H1 (cell line): ENCODE measurements around the gene UNC13D. TPM values are rescaled to one million over a fixed set of nuclear protein-coding genes. Genes with fewer than 3 reads are reported as not detected.

Experiments used
- CTCF ChIA-PET: fragments of 300-600 bp; sonication (Branson Sonifier 250); formaldehyde crosslinking; loops from one replicate; lab custom pipeline; 2021; ENCODE audit not compliant: partially characterized antibody; lab: Charles Lee
- POLR2A ChIA-PET: fragments of 300-600 bp; sonication (Branson Sonifier 250); formaldehyde crosslinking; loops from one replicate; lab custom pipeline; 2021; ENCODE audit warnings: inconsistent platforms; ENCODE audit not compliant: partially characterized antibody; lab: Charles Lee
- DNase-seq, 2 experiments: peaks; one replicate each; pipeline versions ENCODE4 v3.0.0 to v3.0.0-alpha.2; 2010 to 2022; ENCODE audit warnings: low spot score in 2 of 2, low read depth in 1 of 2, mixed read lengths in 1 of 2
- FAIRE-seq: peaks from 2 replicates; lab custom pipeline; 2011; peaks lifted over from hg19 to GRCh38; lab: Jason Lieb, UNC
- H2AFZ ChIP-seq: 2 replicates; pipeline ENCODE4 v1.8.1; 2012; ENCODE audit warnings: low read length, inconsistent platforms
- H2AK5ac ChIP-seq: 2 replicates; pipeline ENCODE4 v1.6.1; 2013; ENCODE audit warnings: low read depth, low read length
- H2BK120ac ChIP-seq: replicated peaks from 2 replicates; pipeline ENCODE3; 2013; ENCODE audit warnings: low read depth, low read length, inconsistent platforms
- H2BK12ac ChIP-seq: 2 replicates; pipeline ENCODE4 v1.6.1; 2013; ENCODE audit warnings: low read depth, low read length
- H2BK15ac ChIP-seq: 2 replicates; pipeline ENCODE4 v1.6.1; 2013; ENCODE audit warnings: low read length
- H2BK20ac ChIP-seq: 2 replicates; pipeline ENCODE4 v1.6.1; 2013; ENCODE audit warnings: low read length
- H2BK5ac ChIP-seq: 2 replicates; pipeline ENCODE4 v1.6.1; 2013; ENCODE audit warnings: low read depth, low read length
- H3K14ac ChIP-seq: 2 replicates; pipeline ENCODE4 v1.6.1; 2013; ENCODE audit warnings: inconsistent platforms; ENCODE audit not compliant: insufficient read length
- H3K18ac ChIP-seq: 2 replicates; pipeline ENCODE4 v1.6.1; 2013; ENCODE audit warnings: low read length; ENCODE audit errors: extremely low read depth
- H3K23ac ChIP-seq: 2 replicates; pipeline ENCODE4 v1.6.1; 2013; ENCODE audit warnings: inconsistent platforms; ENCODE audit not compliant: insufficient read length
- H3K23me2 ChIP-seq: 2 replicates; pipeline ENCODE4 v1.6.1; 2013; ENCODE audit warnings: low read depth, low read length
- H3K27ac ChIP-seq: 2 replicates; pipeline ENCODE4 v1.6.1; 2011; ENCODE audit warnings: low read depth, low read length, inconsistent platforms
- H3K27me3 ChIP-seq, 4 experiments: replicated peaks in 1 of 4; 1 replicate in 1 of 4; 2 replicates in 3 of 4; pipeline versions ENCODE4 v1.6.1 to v1.8.1; 2011 to 2013; ENCODE audit warnings: low read length in 3 of 4, mild to moderate bottlenecking in 3 of 4, inconsistent platforms in 2 of 4, mixed read lengths in 2 of 4, moderate library complexity in 1 of 4; ENCODE audit not compliant: control insufficient read depth in 3 of 4, insufficient read depth in 3 of 4; ENCODE audit errors: extremely low read depth in 1 of 4
- H3K36me3 ChIP-seq, 4 experiments: 2 replicates each; pipeline versions ENCODE4 v1.6.1 to v1.8.1; 2011 to 2013; ENCODE audit warnings: mild to moderate bottlenecking in 4 of 4, low read length in 3 of 4, moderate library complexity in 2 of 4, control low read depth in 1 of 4, inconsistent platforms in 1 of 4; ENCODE audit not compliant: insufficient read depth in 4 of 4, control insufficient read depth in 2 of 4
- H3K4ac ChIP-seq: replicated peaks from 2 replicates; pipeline ENCODE3; 2013; ENCODE audit warnings: low read length, low read depth, mixed read lengths, inconsistent platforms; ENCODE audit not compliant: insufficient read length
- H3K4me1 ChIP-seq, 4 experiments: replicated peaks in 1 of 4; 1 replicate in 1 of 4; 2 replicates in 3 of 4; pipeline versions ENCODE4 v1.6.1 to v1.8.1; 2011 to 2013; ENCODE audit warnings: low read length in 3 of 4, inconsistent platforms in 2 of 4, mixed read lengths in 1 of 4; ENCODE audit not compliant: insufficient read depth in 4 of 4, control insufficient read depth in 3 of 4
- H3K4me2 ChIP-seq, 2 experiments: 2 replicates each; pipeline versions ENCODE4 v1.6.1 to v1.8.1; 2011 to 2013; ENCODE audit warnings: low read depth in 2 of 2, low read length in 2 of 2, control low read depth in 1 of 2, inconsistent platforms in 1 of 2, mild to moderate bottlenecking in 1 of 2; ENCODE audit not compliant: insufficient read depth in 1 of 2
- H3K4me3 ChIP-seq, 4 experiments: fragments of 200-600, 300-600 bp in 1 of 4; sonication (generic), shearing (Covaris generic), sonication (Bioruptor Twin) in 1 of 4; 2 replicates each; pipeline versions ENCODE4 v1.5.1 to v1.8.1; 2011 to 2016; ENCODE audit warnings: low read length in 4 of 4, low read depth in 3 of 4, control low read depth in 2 of 4, inconsistent platforms in 2 of 4, mild to moderate bottlenecking in 2 of 4, mixed read lengths in 1 of 4, moderate library complexity in 1 of 4; ENCODE audit not compliant: insufficient read depth in 2 of 4; ENCODE audit errors: extremely low read depth in 1 of 4
- H3K56ac ChIP-seq: replicated peaks from 2 replicates; pipeline ENCODE3; 2013; ENCODE audit warnings: low read depth, mild to moderate bottlenecking, mixed read lengths, low read length, inconsistent platforms; ENCODE audit not compliant: insufficient read length
- H3K79me1 ChIP-seq: 2 replicates; pipeline ENCODE4 v1.6.1; 2013; ENCODE audit warnings: low read depth, low read length, control low read depth
- H3K79me2 ChIP-seq, 2 experiments: 2 replicates each; pipeline versions ENCODE4 v1.6.1 to v1.8.1; 2012 to 2013; ENCODE audit warnings: low read length in 2 of 2, mild to moderate bottlenecking in 2 of 2, inconsistent platforms in 1 of 2; ENCODE audit not compliant: insufficient read depth in 2 of 2, control insufficient read depth in 1 of 2
- H3K9ac ChIP-seq, 4 experiments: replicated peaks in 1 of 4; 1 replicate in 1 of 4; 2 replicates in 3 of 4; pipeline versions ENCODE4 v1.6.1 to v1.8.1; 2011 to 2013; ENCODE audit warnings: low read depth in 3 of 4, low read length in 3 of 4, control low read depth in 2 of 4, mild to moderate bottlenecking in 2 of 4, moderate library complexity in 2 of 4, inconsistent platforms in 1 of 4; ENCODE audit errors: extremely low read depth in 1 of 4
- H3K9me3 ChIP-seq, 2 experiments: 2 replicates each; pipeline versions ENCODE4 v1.6.1 to v1.8.1; 2012 to 2013; ENCODE audit warnings: mild to moderate bottlenecking in 2 of 2, moderate library complexity in 2 of 2, control low read depth in 1 of 2, inconsistent platforms in 1 of 2, low read depth in 1 of 2, low read length in 1 of 2, mixed read lengths in 1 of 2; ENCODE audit not compliant: insufficient read depth in 2 of 2
- H4K20me1 ChIP-seq, 2 experiments: replicated peaks in 1 of 2; 2 replicates each; pipeline versions ENCODE3 to v1.8.1; 2011 to 2013; ENCODE audit warnings: inconsistent platforms in 2 of 2, low read length in 2 of 2, mild to moderate bottlenecking in 1 of 2; ENCODE audit not compliant: insufficient read depth in 2 of 2, control insufficient read depth in 1 of 2
- H4K5ac ChIP-seq: 2 replicates; pipeline ENCODE4 v1.6.1; 2013; ENCODE audit warnings: low read length, low read depth, mixed read lengths, inconsistent platforms; ENCODE audit not compliant: insufficient read length
- H4K8ac ChIP-seq: 2 replicates; pipeline ENCODE4 v1.8.0; 2013; ENCODE audit warnings: mild to moderate bottlenecking, moderate library complexity, low read length, inconsistent platforms; ENCODE audit not compliant: insufficient read depth; ENCODE audit errors: extremely low read depth
- H4K91ac ChIP-seq: replicated peaks from 2 replicates; pipeline ENCODE3; 2013; ENCODE audit warnings: low read length, mixed read lengths, inconsistent platforms; ENCODE audit not compliant: insufficient read length
- RAD21 ChIP-seq, 2 experiments: IDR thresholded peaks in 1 of 2; conservative IDR thresholded peaks in 1 of 2; 2 replicates each; pipeline ENCODE4 v1.6.1; 2011; ENCODE audit warnings: low read depth in 2 of 2, low read length in 2 of 2, improper control_type of control experiment in 1 of 2, inconsistent platforms in 1 of 2, mild to moderate bottlenecking in 1 of 2, moderate library complexity in 1 of 2
- WGBS, 2 experiments: shearing (Covaris generic) in 1 of 2; methylation state at CpG; one replicate each; pipeline versions ENCODE4 v1.1.6 to v1.1.7; 2013 to 2015; ENCODE audit warnings: low lambda C conversion rate in 2 of 2, mixed read lengths in 2 of 2, inconsistent platforms in 1 of 2, low coverage in 1 of 2, missing lambda C conversion rate in 1 of 2; ENCODE audit not compliant: insufficient replicate concordance in 2 of 2, insufficient coverage in 1 of 2, insufficient read length in 1 of 2; ENCODE audit errors: extremely low coverage in 1 of 2, missing lambda C conversion rate in 1 of 2; 5-methylcytosine and 5-hydroxymethylcytosine counted together
- polyA plus RNA-seq, 7 experiments: library from polyadenylated mRNA; depleted of rRNA in 3 of 7; stranded (reverse) in 5 of 7; unstranded in 2 of 7; fragments of >200 nt in 5 of 7; fragments of 200-250 nt in 2 of 7; gene quantifications; 1 replicate in 5 of 7; 2 replicates in 1 of 7; 4 replicates in 1 of 7; pipeline versions ENCODE4 v1.2.1 to v1.2.3, GENCODE V29; 2011 to 2013; ENCODE audit warnings: missing spikeins in 2 of 7, mixed read lengths in 2 of 7
- total RNA-seq: library from RNA; stranded (reverse); fragmentation: NEBNext Ultra II Directional; extraction: Animal tissue kit (Norgen Biotek cat#: 25700); gene quantifications from 2 replicates; pipeline ENCODE4 v1.2.1, GENCODE V29; 2021
- TF ChIP-seq, protein P1 (sequence below): IDR thresholded peaks from 2 replicates; pipeline ENCODE4 v1.6.1; 2012; ENCODE audit warnings: inconsistent platforms

UNC13D gene
- total and polyA plus RNA-seq, 2 of the 8 experiments (the other 6 are each of a cell fraction or from before 2014, with no cell fraction given): 3.6 to 8.4 TPM

DNA sequence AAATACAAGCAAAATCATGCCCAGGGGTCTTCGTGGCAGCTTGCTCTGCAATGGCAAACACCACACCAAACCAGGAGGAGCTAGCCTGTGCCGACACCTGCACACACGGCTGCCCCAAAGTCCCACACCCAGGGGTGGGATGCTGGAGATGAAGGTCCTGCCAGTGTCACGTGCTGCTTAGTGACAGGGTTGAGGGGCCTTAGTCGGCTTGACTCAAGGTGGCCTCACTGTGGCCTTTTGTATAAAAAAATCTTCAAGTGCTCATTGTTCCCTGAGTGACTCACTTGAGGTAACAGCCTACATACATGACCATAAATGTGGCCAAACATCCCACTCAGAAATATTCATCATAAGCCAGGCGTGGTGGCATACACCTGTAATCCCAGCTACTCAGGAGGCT, 45.2 kb upstream of the UNC13D start:
- ChIA-PET CTCF (interaction anchor here (0.6 to 51.3 kb wide), 10 partner anchors 8 to 400 kb away, joined by 3 to 885 read pairs (median 4); partner anchors contain the start of genes CDK3 and TRIM47), POLR2A (interaction anchor here (0.8 to 12.1 kb wide), 6 partner anchors 8 to 110 kb away, joined by 3 to 143 read pairs (median 6); partner anchors contain the start of genes TRIM47, TRIM65 and WBP2)
- Histone ChIP-seq H3K9ac (no peak overlapping the region), H2AK5ac (no peak overlapping the region), H2BK15ac (no peak overlapping the region), H3K14ac (no peak overlapping the region), H3K9me3 (no peaks in the 10 kb centered on the region), H3K36me3 (peaks cover 2 to 18% (median 11%) of the 10 kb centered on the region in 4 experiments; a peak in 6 of 8 replicates), H2BK12ac (no peak overlapping the region), H3K56ac (no peak overlapping the region), H2AFZ (no peak overlapping the region), H2BK120ac (no peak overlapping the region), H4K20me1 (peaks cover 0 to 9% of the 10 kb centered on the region in 2 experiments), H3K79me1 (no peaks in the 10 kb centered on the region; the same call in 1 of the 2 replicates), H3K23me2 (no peaks in the 10 kb centered on the region; the same call in 1 of the 2 replicates), H3K27me3 (no peaks in the 10 kb centered on the region), H2BK5ac (no peak overlapping the region), H3K23ac (no peak overlapping the region), H4K5ac (no peak overlapping the region), H3K4me2 (no peak overlapping the region), H3K4me1 (peaks cover 0 to 5% (median 0%) of the 10 kb centered on the region in 4 experiments; a peak in 1 of 7 replicates), H2BK20ac (no peak overlapping the region), H3K4ac (no peak overlapping the region), H4K91ac (no peak overlapping the region), H3K79me2 (peaks cover 0 to 4% of the 10 kb centered on the region in 2 experiments; a peak in 1 of 4 replicates), H3K4me3 (no peak overlapping the region), H3K18ac (no peak overlapping the region), H3K27ac (no peak overlapping the region), H4K8ac (no peak overlapping the region)
- DNase-seq (no peak), FAIRE-seq (no peak)
- no peak for TF ChIP-seq RAD21 (IDR thresholded peaks at IDR 0.05 in 1 of 2, conservative IDR thresholded peaks at IDR 0.05 in 1 of 2; ENCODE audit: low read depth in 2 of 2, low read length in 2 of 2)
- TF ChIP-seq, protein P1, sequence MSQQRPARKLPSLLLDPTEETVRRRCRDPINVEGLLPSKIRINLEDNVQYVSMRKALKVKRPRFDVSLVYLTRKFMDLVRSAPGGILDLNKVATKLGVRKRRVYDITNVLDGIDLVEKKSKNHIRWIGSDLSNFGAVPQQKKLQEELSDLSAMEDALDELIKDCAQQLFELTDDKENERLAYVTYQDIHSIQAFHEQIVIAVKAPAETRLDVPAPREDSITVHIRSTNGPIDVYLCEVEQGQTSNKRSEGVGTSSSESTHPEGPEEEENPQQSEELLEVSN: no peak
- 91% methylated on average over 6 of the region's 6 CpGs; no CpG with 5 or more reads in 1 of the 2 experiments for WGBS, 2 experiments
